GM19397 (cell line): Measurements from ENCODE around the gene C1orf105.
"Not testable (repeated sequence)": the region's sequence is repeated elsewhere in the genome, so short reads cannot be mapped to it uniquely, and the experiment has no call there.

Experiments used
- ATAC-seq: cut with Tn5 transposase; IDR thresholded peaks from one replicate; pipeline ENCODE4 v1.9.1; 2021; ENCODE audit warnings: mild to moderate bottlenecking, moderate library complexity; ENCODE audit not compliant: unreplicated experiment

C1orf105 gene

GRCh38 chr1:172484252-172484651 is 63.8 kb downstream of the C1orf105 start:
- ATAC-seq: no peak

GRCh38 chr1:172485626-172486025 is 65.1 kb downstream of the C1orf105 start:
- no peak for ATAC-seq

GRCh38 chr1:172486805-172487454 is 66.4 kb downstream of the C1orf105 start:
- no peak for ATAC-seq

- no peak for ATAC-seq
Observed at GRCh38 chr1:172487550-172487949, 67.1 kb downstream of the C1orf105 start.

GRCh38 chr1:172488393-172488792 is 67.9 kb downstream of the C1orf105 start:
- ATAC-seq: no peak

GRCh38 chr1:172489847-172490246 is 69.4 kb downstream of the C1orf105 start:
- no peak for ATAC-seq

GRCh38 chr1:172492421-172492820 is 71.9 kb downstream of the C1orf105 start:
- ATAC-seq: no peak

- no peak for ATAC-seq
Observed at GRCh38 chr1:172494166-172494565, 73.7 kb downstream of the C1orf105 start.

GRCh38 chr1:172496127-172496526 is 75.6 kb downstream of the C1orf105 start:
- ATAC-seq: not testable (repeated sequence)

- no peak for ATAC-seq
Observed at GRCh38 chr1:172496678-172497077, 76.2 kb downstream of the C1orf105 start.

- ATAC-seq: no peak
Observed at GRCh38 chr1:172497230-172497629, 76.7 kb downstream of the C1orf105 start.

GRCh38 chr1:172498857-172499256 is 78.4 kb downstream of the C1orf105 start:
- ATAC-seq: no peak

GRCh38 chr1:172499636-172500141 is 79.2 kb downstream of the C1orf105 start:
- no peak for ATAC-seq

GRCh38 chr1:172500207-172500606 is 79.7 kb downstream of the C1orf105 start:
- no peak for ATAC-seq

GRCh38 chr1:172507741-172508140 is 87.3 kb downstream of the C1orf105 start:
- no peak for ATAC-seq

- ATAC-seq: no peak
Observed at GRCh38 chr1:172510479-172510878, 90.0 kb downstream of the C1orf105 start.

GRCh38 chr1:172512591-172512990 is 92.1 kb downstream of the C1orf105 start:
- no peak for ATAC-seq

GRCh38 chr1:172513479-172513878 is 93.0 kb downstream of the C1orf105 start:
- no peak for ATAC-seq

- ATAC-seq: no peak
Observed at GRCh38 chr1:172514108-172514507, 93.6 kb downstream of the C1orf105 start.

- no peak for ATAC-seq
Observed at GRCh38 chr1:172515436-172515835, 95.0 kb downstream of the C1orf105 start.

- no peak for ATAC-seq
Observed at GRCh38 chr1:172515927-172516326, 95.4 kb downstream of the C1orf105 start.

GRCh38 chr1:172517081-172517480 is 96.6 kb downstream of the C1orf105 start:
- ATAC-seq: no peak

- ATAC-seq: no peak
Observed at GRCh38 chr1:172517545-172517944, 97.1 kb downstream of the C1orf105 start.
